Hepatocyte (in vitro differentiated cells): ENCODE results near the gene FCAMR.

ENCODE experiments used
- CTCF ChIP-seq: fragments of 200-600 bp; sonication (generic); IDR thresholded peaks from 2 replicates; pipeline ENCODE4 v1.5.1; 2016; ENCODE audit warnings: antibody characterized with exemption, mild to moderate bottlenecking; ENCODE audit not compliant: poor library complexity
- EZH2 ChIP-seq: fragments of 200-600 bp; sonication (generic); IDR thresholded peaks from 2 replicates; pipeline ENCODE4 v1.6.1; 2016; ENCODE audit warnings: antibody characterized with exemption, mild to moderate bottlenecking, borderline replicate concordance
- EZH2phosphoT487 ChIP-seq: fragments of 200-600 bp; sonication (generic); IDR thresholded peaks from one replicate; pipeline ENCODE4 v1.6.1; 2018; ENCODE audit warnings: antibody characterized with exemption, mild to moderate bottlenecking, low read depth, moderate library complexity; ENCODE audit not compliant: unreplicated experiment, severe bottlenecking

- no peak for TF ChIP-seq CTCF
- TF ChIP-seq EZH2: no peak
- no peak for TF ChIP-seq EZH2phosphoT487
Measured at GRCh38 chr1:206924592-206925105, 45.6 kb downstream of the FCAMR start.
